ENCODE data around the gene OTOS. TPM values are rescaled to one million over a fixed set of nuclear protein-coding genes. Genes with fewer than 3 reads are reported as not detected.

The OTOS gene
- total and polyA plus RNA-seq, 2 of the 13 experiments (the other 11 are each of a cell fraction or from before 2014, with no cell fraction given): not detected

DNA sequence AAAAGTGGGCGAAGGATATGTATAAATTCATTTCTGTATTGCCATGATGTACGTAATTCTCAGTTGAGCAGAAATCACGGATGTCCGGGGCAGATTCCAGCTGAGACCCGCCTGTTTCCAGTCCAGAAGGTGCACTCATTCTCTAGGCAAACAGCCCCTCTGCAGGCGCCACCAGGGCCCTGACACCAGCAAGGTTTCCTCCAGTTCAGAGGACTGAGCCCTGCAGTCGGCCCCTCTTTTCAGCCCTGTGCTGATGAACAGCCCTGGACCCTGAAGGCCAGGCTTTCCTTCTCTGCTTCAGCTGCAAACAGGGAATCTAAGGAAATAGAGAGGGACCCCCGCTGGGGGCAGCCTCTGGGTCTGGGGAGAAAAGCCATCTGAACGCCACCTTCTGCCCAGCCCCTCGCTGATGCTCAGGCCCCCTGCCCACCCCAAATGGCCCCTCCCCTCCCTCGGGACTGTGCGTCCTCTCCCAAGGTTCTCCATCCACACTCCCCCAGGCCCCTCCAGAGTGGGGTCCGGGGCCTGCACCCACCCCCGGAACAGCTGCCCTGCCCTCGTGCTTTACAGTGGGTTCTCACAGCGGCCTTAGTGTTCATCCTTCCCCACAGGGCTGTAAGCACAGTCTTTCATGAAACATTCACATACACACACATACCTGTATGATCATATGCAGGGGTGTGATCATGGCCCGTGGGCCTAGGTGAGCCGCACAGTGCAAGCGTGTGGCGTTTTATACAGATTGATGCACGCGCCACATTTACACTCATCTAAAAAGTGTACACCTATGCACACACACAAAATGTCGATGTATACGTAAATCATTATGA is 16.4 kb downstream of the OTOS start:
- DNase-seq (ENCODE audit: low spot score) (no peak), FAIRE-seq (no peak), ATAC-seq (peak; percentile 19; the same call in 2 of the 3 replicates)
- TF ChIP-seq HOXA7 (CRISPR knock-in tag; IDR thresholded peaks at IDR 0.05): no peak
- no peak for TF ChIP-seq TBX2 (CRISPR knock-in tag; IDR thresholded peaks at IDR 0.05; ENCODE audit: borderline replicate concordance)
- TF ChIP-seq, protein P1, sequence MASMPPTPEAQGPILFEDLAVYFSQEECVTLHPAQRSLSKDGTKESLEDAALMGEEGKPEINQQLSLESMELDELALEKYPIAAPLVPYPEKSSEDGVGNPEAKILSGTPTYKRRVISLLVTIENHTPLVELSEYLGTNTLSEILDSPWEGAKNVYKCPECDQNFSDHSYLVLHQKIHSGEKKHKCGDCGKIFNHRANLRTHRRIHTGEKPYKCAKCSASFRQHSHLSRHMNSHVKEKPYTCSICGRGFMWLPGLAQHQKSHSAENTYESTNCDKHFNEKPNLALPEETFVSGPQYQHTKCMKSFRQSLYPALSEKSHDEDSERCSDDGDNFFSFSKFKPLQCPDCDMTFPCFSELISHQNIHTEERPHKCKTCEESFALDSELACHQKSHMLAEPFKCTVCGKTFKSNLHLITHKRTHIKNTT (CRISPR knock-in tag; IDR thresholded peaks at IDR 0.05): no peak
- TF ChIP-seq MAZ (IDR thresholded peaks at IDR 0.05; ENCODE audit: borderline replicate concordance, low read depth, low read length): no peak
- TF ChIP-seq MAZ (CRISPR knock-in tag; IDR thresholded peaks at IDR 0.05; ENCODE audit: low read depth): no peak
- TF ChIP-seq ARNT2 (CRISPR knock-in tag; IDR thresholded peaks at IDR 0.05; ENCODE audit: low read depth): no peak
- TF ChIP-seq NONO (IDR thresholded peaks at IDR 0.05): no peak
- TF ChIP-seq NONO (CRISPR knock-in tag; conservative IDR thresholded peaks at IDR 0.05): no peak
- TF ChIP-seq ZNF230 (CRISPR knock-in tag; IDR thresholded peaks at IDR 0.05): no peak
- TF ChIP-seq NFKBIZ (CRISPR knock-in tag; IDR thresholded peaks at IDR 0.05): no peak
- no peak for TF ChIP-seq ZNF329 (CRISPR knock-in tag; IDR thresholded peaks at IDR 0.05; ENCODE audit: low read depth)
- no peak for TF ChIP-seq EHMT2 (IDR thresholded peaks at IDR 0.05; ENCODE audit: borderline replicate concordance, low read depth, low read length)
- TF ChIP-seq, protein P2, sequence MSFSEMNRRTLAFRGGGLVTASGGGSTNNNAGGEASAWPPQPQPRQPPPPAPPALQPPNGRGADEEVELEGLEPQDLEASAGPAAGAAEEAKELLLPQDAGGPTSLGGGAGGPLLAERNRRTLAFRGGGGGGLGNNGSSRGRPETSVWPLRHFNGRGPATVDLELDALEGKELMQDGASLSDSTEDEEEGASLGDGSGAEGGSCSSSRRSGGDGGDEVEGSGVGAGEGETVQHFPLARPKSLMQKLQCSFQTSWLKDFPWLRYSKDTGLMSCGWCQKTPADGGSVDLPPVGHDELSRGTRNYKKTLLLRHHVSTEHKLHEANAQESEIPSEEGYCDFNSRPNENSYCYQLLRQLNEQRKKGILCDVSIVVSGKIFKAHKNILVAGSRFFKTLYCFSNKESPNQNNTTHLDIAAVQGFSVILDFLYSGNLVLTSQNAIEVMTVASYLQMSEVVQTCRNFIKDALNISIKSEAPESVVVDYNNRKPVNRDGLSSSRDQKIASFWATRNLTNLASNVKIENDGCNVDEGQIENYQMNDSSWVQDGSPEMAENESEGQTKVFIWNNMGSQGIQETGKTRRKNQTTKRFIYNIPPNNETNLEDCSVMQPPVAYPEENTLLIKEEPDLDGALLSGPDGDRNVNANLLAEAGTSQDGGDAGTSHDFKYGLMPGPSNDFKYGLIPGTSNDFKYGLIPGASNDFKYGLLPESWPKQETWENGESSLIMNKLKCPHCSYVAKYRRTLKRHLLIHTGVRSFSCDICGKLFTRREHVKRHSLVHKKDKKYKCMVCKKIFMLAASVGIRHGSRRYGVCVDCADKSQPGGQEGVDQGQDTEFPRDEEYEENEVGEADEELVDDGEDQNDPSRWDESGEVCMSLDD (CRISPR knock-in tag; IDR thresholded peaks at IDR 0.05; ENCODE audit: borderline replicate concordance): no peak
- TF ChIP-seq HOXA5 (CRISPR knock-in tag; IDR thresholded peaks at IDR 0.05): no peak
- no peak for TF ChIP-seq ZNF496 (CRISPR knock-in tag; IDR thresholded peaks at IDR 0.05; ENCODE audit: insufficient replicate concordance)
- no peak for TF ChIP-seq ARNTL (CRISPR knock-in tag; IDR thresholded peaks at IDR 0.05)
- no peak for TF ChIP-seq KDM6A (CRISPR knock-in tag; IDR thresholded peaks at IDR 0.05; ENCODE audit: low read depth)
- no peak for TF ChIP-seq SP2 (CRISPR knock-in tag; IDR thresholded peaks at IDR 0.05)
- no peak for TF ChIP-seq ZBTB20 (CRISPR knock-in tag; IDR thresholded peaks at IDR 0.05; ENCODE audit: borderline replicate concordance, low read depth)
- WGBS (ENCODE audit: low lambda C conversion rate): 49% methylated on average over 23 of the region's 24 CpGs
- Histone ChIP-seq H3K4me2 (ENCODE audit: low read depth, low read length) (no peak overlapping the region), H3K79me2 (ENCODE audit: insufficient read depth, low read length) (no peaks in the 10 kb centered on the region), H3K4me3 (replicated peaks in 1 of 3; ENCODE audit: insufficient read depth in 1 of 3, low read depth in 2 of 3, low read length in 3 of 3) (no peak overlapping the region), H3K4me1 (ENCODE audit: insufficient read depth, low read length) (no peaks in the 10 kb centered on the region), H2AFZ (ENCODE audit: low read length) (no peak overlapping the region), H3K36me3 (replicated peaks in 1 of 2; ENCODE audit: control insufficient read depth in 1 of 2, insufficient read depth in 2 of 2, low read length in 2 of 2) (peaks cover 4 to 16% of the 10 kb centered on the region in 2 experiments; a peak in 4 of 5 replicates), H3K9me3 (ENCODE audit: low read length) (no peaks in the 10 kb centered on the region), H3K9ac (ENCODE audit: insufficient read depth, low read depth, low read length) (no peak overlapping the region), H3K27me3 (ENCODE audit: control insufficient read depth in 1 of 2, insufficient read depth in 2 of 2, low read length in 2 of 2) (peaks cover 1 to 8% of the 10 kb centered on the region in 2 experiments; a peak in 2 of 5 replicates), H4K20me1 (ENCODE audit: insufficient read depth, low read length) (no peaks in the 10 kb centered on the region), H3K27ac (ENCODE audit: extremely low read length, insufficient read depth, low read length) (no peak overlapping the region)
- no TSS peak for BruUV-seq (replicated peaks)
- in situ Hi-C loops (cut with HindIII; ENCODE audit: extremely low pct_ligation_motif_present, low pct_unique_long_range_greater_than_20kb): no loop called here
- CTCF ChIA-PET (ENCODE audit: low intra/inter-chr PET ratio, low total read pairs): no interaction called here
- POLR2A ChIA-PET: no interaction called here
- intact Hi-C loops (cut with micrococcal nuclease; ENCODE audit: unreplicated experiment): no loop called here
